Thyroid gland (tissue), 4 donors: ENCODE data around the gene ABCC3.
A peak's percentile ranks its signal among the peaks of the same experiment; 100 is the strongest.

Experiments
- CTCF ChIP-seq, 6 experiments: fragments of 200-600 bp in 3 of 6; fragments of 450-650 bp in 3 of 6; sonication (generic) in 3 of 6; IDR thresholded peaks; one replicate each; pipeline ENCODE4 v1.5.1; 2016 to 2019; ENCODE audit warnings: antibody characterized with exemption in 6 of 6, mild to moderate bottlenecking in 2 of 6, inconsistent platforms in 1 of 6, moderate library complexity in 1 of 6
- POLR2A ChIP-seq, 2 donors: fragments of 450-650 bp; IDR thresholded peaks; one replicate each; pipeline ENCODE4 v1.6.1; 2017; ENCODE audit warnings: antibody characterized with exemption in 2 of 2, mild to moderate bottlenecking in 2 of 2, moderate library complexity in 1 of 2

DNA sequence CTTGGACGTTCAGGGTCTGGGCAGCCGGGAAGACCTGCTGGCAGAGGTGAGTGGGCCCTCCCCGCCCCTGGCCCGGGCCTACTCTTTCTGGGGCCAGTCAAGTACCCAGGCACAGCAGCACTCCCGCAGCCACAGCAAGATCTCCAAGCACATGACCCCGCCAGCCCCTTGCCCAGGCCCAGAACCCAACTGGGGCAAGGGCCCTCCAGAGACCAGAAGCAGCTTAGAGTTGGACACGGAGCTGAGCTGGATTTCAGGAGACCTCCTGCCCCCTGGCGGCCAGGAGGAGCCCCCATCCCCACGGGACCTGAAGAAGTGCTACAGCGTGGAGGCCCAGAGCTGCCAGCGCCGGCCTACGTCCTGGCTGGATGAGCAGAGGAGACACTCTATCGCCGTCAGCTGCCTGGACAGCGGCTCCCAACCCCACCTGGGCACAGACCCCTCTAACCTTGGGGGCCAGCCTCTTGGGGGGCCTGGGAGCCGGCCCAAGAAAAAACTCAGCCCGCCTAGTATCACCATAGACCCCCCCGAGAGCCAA is 8.6 kb upstream of the ABCC3 start:
- TF ChIP-seq POLR2A (IDR thresholded peaks at IDR 0.05): no peak
- TF ChIP-seq CTCF (IDR thresholded peaks at IDR 0.05): peak; percentile 64 to 93 (median 84)
